ENCODE data around the gene FGG.

The FGG gene

GRCh38 chr4:154618708-154619315 lies 6.4 kb upstream of the FGG start:
- Mint-ChIP-seq H3K4me3 (no peak overlapping the region), H3K27me3 (no peaks in the 10 kb centered on the region), H3K9me3 (no peaks in the 10 kb centered on the region), H3K27ac (no peak overlapping the region), H3K4me1 (peaks cover 4% of the 10 kb centered on the region), H3K36me3 (no peaks in the 10 kb centered on the region)

GRCh38 chr4:154617820-154618317 lies 5.4 kb upstream of the FGG start:
- Mint-ChIP-seq H3K4me3 (no peak overlapping the region), H3K27me3 (no peaks in the 10 kb centered on the region), H3K4me1 (peaks cover 4% of the 10 kb centered on the region), H3K36me3 (no peaks in the 10 kb centered on the region), H3K9me3 (no peaks in the 10 kb centered on the region), H3K27ac (no peak overlapping the region)

GRCh38 chr4:154616731-154617130 lies 4.3 kb upstream of the FGG start:
- peaks cover 4% of the 10 kb centered on the region for H3K4me1 Mint-ChIP-seq
- H3K27ac Mint-ChIP-seq, result no peak overlapping the region
- no peaks in the 10 kb centered on the region for H3K36me3 Mint-ChIP-seq
- no peaks in the 10 kb centered on the region for H3K9me3 Mint-ChIP-seq
- H3K27me3 Mint-ChIP-seq, result peaks cover 2% of the 10 kb centered on the region
- no peak overlapping the region for H3K4me3 Mint-ChIP-seq

- H3K27me3 Mint-ChIP-seq, result peaks cover 2% of the 10 kb centered on the region
- H3K27ac Mint-ChIP-seq, result no peak overlapping the region
- H3K9me3 Mint-ChIP-seq, result no peaks in the 10 kb centered on the region
- no peaks in the 10 kb centered on the region for H3K36me3 Mint-ChIP-seq
- no peak overlapping the region for H3K4me3 Mint-ChIP-seq
- peaks cover 4% of the 10 kb centered on the region for H3K4me1 Mint-ChIP-seq
Measured at GRCh38 chr4:154616287-154616686, 3.8 kb upstream of the FGG start.

- Mint-ChIP-seq H3K27me3 (peaks cover 2% of the 10 kb centered on the region), H3K4me1 (peaks cover 4% of the 10 kb centered on the region), H3K36me3 (no peaks in the 10 kb centered on the region), H3K4me3 (no peak overlapping the region), H3K9me3 (no peaks in the 10 kb centered on the region), H3K27ac (no peak overlapping the region)
Measured at GRCh38 chr4:154615211-154615610, 2.8 kb upstream of the FGG start.

GRCh38 chr4:154614306-154614705 lies 1.9 kb upstream of the FGG start:
- peaks cover 2% of the 10 kb centered on the region for H3K27me3 Mint-ChIP-seq
- no peaks in the 10 kb centered on the region for H3K9me3 Mint-ChIP-seq
- H3K36me3 Mint-ChIP-seq, result no peaks in the 10 kb centered on the region
- H3K4me1 Mint-ChIP-seq, result peaks cover 4% of the 10 kb centered on the region
- H3K27ac Mint-ChIP-seq, result no peak overlapping the region
- no peak overlapping the region for H3K4me3 Mint-ChIP-seq

- H3K27me3 Mint-ChIP-seq, result peaks cover 13% of the 10 kb centered on the region
Measured at GRCh38 chr4:154611833-154612232, 623 bp downstream of the FGG start.

GRCh38 chr4:154610582-154610981 lies 1.9 kb downstream of the FGG start:
- no peaks in the 10 kb centered on the region for H3K4me1 Mint-ChIP-seq
- no peaks in the 10 kb centered on the region for H3K9me3 Mint-ChIP-seq
- H3K36me3 Mint-ChIP-seq, result no peaks in the 10 kb centered on the region
- H3K4me3 Mint-ChIP-seq, result no peak overlapping the region
- H3K27me3 Mint-ChIP-seq, result peaks cover 13% of the 10 kb centered on the region
- H3K27ac Mint-ChIP-seq, result no peak overlapping the region

More at GRCh38 chr4:154611833-154612232, 623 bp downstream of the FGG start:
- Mint-ChIP-seq H3K4me3 (no peak overlapping the region), H3K9me3 (no peaks in the 10 kb centered on the region), H3K4me1 (peaks cover 2% of the 10 kb centered on the region), H3K36me3 (no peaks in the 10 kb centered on the region), H3K27ac (no peak overlapping the region)

- no peak overlapping the region for H3K4me3 Mint-ChIP-seq
- peaks cover 15% of the 10 kb centered on the region for H3K27me3 Mint-ChIP-seq
- no peaks in the 10 kb centered on the region for H3K36me3 Mint-ChIP-seq
- H3K4me1 Mint-ChIP-seq, result no peaks in the 10 kb centered on the region
- no peak overlapping the region for H3K27ac Mint-ChIP-seq
- H3K9me3 Mint-ChIP-seq, result no peaks in the 10 kb centered on the region
Measured at GRCh38 chr4:154609532-154609931, 2.9 kb downstream of the FGG start.

GRCh38 chr4:154608361-154609252 lies 3.8 kb downstream of the FGG start:
- Mint-ChIP-seq H3K4me3 (no peak overlapping the region), H3K27ac (no peak overlapping the region), H3K4me1 (no peaks in the 10 kb centered on the region), H3K9me3 (no peaks in the 10 kb centered on the region), H3K27me3 (peaks cover 15% of the 10 kb centered on the region), H3K36me3 (no peaks in the 10 kb centered on the region)

- Mint-ChIP-seq H3K4me3 (no peak overlapping the region), H3K4me1 (no peaks in the 10 kb centered on the region), H3K27me3 (peaks cover 19% of the 10 kb centered on the region), H3K36me3 (no peaks in the 10 kb centered on the region), H3K9me3 (no peaks in the 10 kb centered on the region), H3K27ac (no peak overlapping the region)
Measured at GRCh38 chr4:154606728-154607723, 5.4 kb downstream of the FGG start.

- H3K9me3 Mint-ChIP-seq, result no peaks in the 10 kb centered on the region
- no peaks in the 10 kb centered on the region for H3K4me1 Mint-ChIP-seq
- H3K27me3 Mint-ChIP-seq, result peaks cover 24% of the 10 kb centered on the region
- H3K27ac Mint-ChIP-seq, result no peak overlapping the region
- no peaks in the 10 kb centered on the region for H3K36me3 Mint-ChIP-seq
- no peak overlapping the region for H3K4me3 Mint-ChIP-seq
Measured at GRCh38 chr4:154604696-154605200, 7.7 kb downstream of the FGG start.

GRCh38 chr4:154603033-154603943 lies 9.2 kb downstream of the FGG start:
- Mint-ChIP-seq H3K9me3 (no peaks in the 10 kb centered on the region), H3K27ac (no peak overlapping the region), H3K4me1 (no peaks in the 10 kb centered on the region), H3K36me3 (no peaks in the 10 kb centered on the region), H3K4me3 (no peak overlapping the region), H3K27me3 (peaks cover 19% of the 10 kb centered on the region)

GRCh38 chr4:154602404-154603020 lies 9.9 kb downstream of the FGG start:
- no peak overlapping the region for H3K4me3 Mint-ChIP-seq

More at GRCh38 chr4:154602404-154603020, 9.9 kb downstream of the FGG start:
- Mint-ChIP-seq H3K27ac (no peak overlapping the region), H3K36me3 (no peaks in the 10 kb centered on the region), H3K4me1 (no peaks in the 10 kb centered on the region), H3K27me3 (peaks cover 19% of the 10 kb centered on the region), H3K9me3 (no peaks in the 10 kb centered on the region)

All from activated naive CD4-positive, alpha-beta T cell treated with anti-CD3 and anti-CD28 coated beads, Interleukin-2, amount 50 U/mL, for 24 hours (primary cell).